ENCODE measurements around the gene ZBTB39.

DNA sequence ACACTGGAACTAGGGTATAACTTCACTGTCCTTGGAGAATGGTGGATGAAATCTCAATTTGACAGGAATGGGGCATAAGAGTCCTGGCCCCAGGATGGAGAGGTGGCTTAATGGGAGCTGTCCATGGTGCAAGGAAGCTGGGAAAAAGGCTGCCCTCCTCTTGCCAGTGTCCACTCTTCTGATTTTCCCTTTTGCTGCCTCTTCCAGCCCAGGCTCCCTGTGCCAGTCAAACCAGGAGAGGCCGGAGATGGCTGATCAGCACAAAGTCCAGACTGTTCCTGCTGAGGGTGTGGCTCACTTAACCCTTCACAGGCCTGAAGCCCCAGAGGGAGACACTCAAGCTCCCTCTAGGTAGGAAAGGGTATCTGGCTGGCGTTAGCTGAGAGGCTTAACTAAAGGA is 43.5 kb upstream of the ZBTB39 start, which contains the start of gene MYO1A:
- TF ChIP-seq CTCF (IDR thresholded peaks at IDR 0.05) = no peak
- no peak for TF ChIP-seq POLR2A (IDR thresholded peaks at IDR 0.05)

All from body of pancreas (tissue), 4 donors.